Stomach (tissue), 9 donors: Measurements from ENCODE around the gene GLP2R. TPM values are rescaled to one million over a fixed set of nuclear protein-coding genes. Genes with fewer than 3 reads are reported as not detected.
"Not testable (repeated sequence)": the region's sequence is repeated elsewhere in the genome, so short reads cannot be mapped to it uniquely, and the experiment has no call there.

Experiments
- DNase-seq, 2 donors: peaks; one replicate each; pipeline versions ENCODE4 v3.0.0 to v3.0.0-alpha.2; 2013 to 2019
- H3K27ac ChIP-seq, 5 donors: fragments of 200-600 bp in 4 of 5; sonication (generic) in 4 of 5; one replicate each; pipeline ENCODE4 v1.5.1; 2013 to 2019; ENCODE audit warnings: mild to moderate bottlenecking in 1 of 5, moderate library complexity in 1 of 5
- H3K27me3 ChIP-seq, 3 donors: fragments of 200-600 bp; sonication (generic); one replicate each; pipeline ENCODE4 v1.5.1; 2017 to 2019; ENCODE audit warnings: mixed run types in 1 of 3
- H3K36me3 ChIP-seq, 4 donors: fragments of 200-600 bp; sonication (generic); 1 replicate in 3 of 4; 2 replicates in 1 of 4; pipeline ENCODE4 v1.5.1; 2016 to 2019
- H3K4me1 ChIP-seq, 4 donors: fragments of 200-600 bp; sonication (generic); one replicate each; pipeline ENCODE4 v1.5.1; 2016 to 2019
- H3K4me3 ChIP-seq, 4 donors: fragments of 200-600 bp; sonication (generic) in 3 of 4; one replicate each; pipeline ENCODE4 v1.5.1; 2016 to 2019; ENCODE audit warnings: mild to moderate bottlenecking in 1 of 4
- H3K9me3 ChIP-seq, 4 donors: fragments of 200-600 bp; sonication (generic); one replicate each; pipeline ENCODE4 v1.5.1; 2016 to 2019
- CTCF ChIP-seq, 7 experiments: fragments of 450-650 bp in 4 of 7; fragments of 200-600 bp in 3 of 7; sonication (generic) in 3 of 7; IDR thresholded peaks; one replicate each; pipeline ENCODE4 v1.5.1; 2016 to 2019; ENCODE audit warnings: antibody characterized with exemption in 7 of 7, control low read depth in 2 of 7, mild to moderate bottlenecking in 1 of 7
- EP300 ChIP-seq: sonication (generic); formaldehyde crosslinking; IDR thresholded peaks from one replicate; pipeline ENCODE4 v1.6.1; 2017; ENCODE audit warnings: antibody characterized with exemption
- POLR2A ChIP-seq, 4 donors: fragments of 450-650 bp; IDR thresholded peaks; one replicate each; pipeline ENCODE4 v1.6.1; 2016; ENCODE audit warnings: antibody characterized with exemption in 4 of 4, control low read depth in 2 of 4, mild to moderate bottlenecking in 1 of 4, moderate library complexity in 1 of 4
- POLR2AphosphoS5 ChIP-seq, 3 donors: sonication (generic); formaldehyde crosslinking; IDR thresholded peaks; one replicate each; pipeline ENCODE4 v1.6.1; 2016; ENCODE audit warnings: antibody characterized with exemption in 3 of 3
- WGBS, 5 donors: extraction: QIAGEN DNeasy Blood & Tissue Kit in 3 of 5; methylation state at CpG; one replicate each; pipeline versions ENCODE4 v1.1.5 to v1.1.7; 2013 to 2018; 5-methylcytosine and 5-hydroxymethylcytosine counted together
- intact Hi-C: fragments of 100-400 bp; cut with DNase I; formaldehyde crosslinking; loops from one replicate; pipeline ENCODE4 v1.15.1; 2023; ENCODE audit warnings: low total_unique reads
- polyA plus RNA-seq, 3 donors: library from polyadenylated mRNA; stranded (reverse); fragments of 200-250 nt; gene quantifications; one replicate each; pipeline ENCODE4 v1.2.3, GENCODE V29; 2013
- total RNA-seq, 5 donors: library from RNA; depleted of rRNA; stranded (reverse); fragments of >200 nt; gene quantifications; one replicate each; pipeline versions ENCODE4 v1.1.0 to v1.2.3, GENCODE V29; 2014 to 2016
- donor health status: healthy with polysubstance abuse.
- donor health status: Bipolar disorder and iron deficiency.
- donor health status: healthy.

The GLP2R gene
- total and polyA plus RNA-seq, 8 donors, result 0.40 to 15.4 (median 5.8) TPM

GRCh38 chr17:9918804-9919352 lies 93.2 kb downstream of the GLP2R start:
- Histone ChIP-seq H3K27ac (no peak overlapping the region), H3K27me3 (no peaks in the 10 kb centered on the region), H3K9me3 (no peaks in the 10 kb centered on the region), H3K4me1 (no peaks in the 10 kb centered on the region), H3K36me3 (peaks cover 0 to 67% (median 37%) of the 10 kb centered on the region in 4 donors), H3K4me3 (no peak overlapping the region)
- TF ChIP-seq POLR2AphosphoS5 (IDR thresholded peaks at IDR 0.05), result no peak
- no peak for TF ChIP-seq POLR2A (IDR thresholded peaks at IDR 0.05)
- TF ChIP-seq CTCF (IDR thresholded peaks at IDR 0.05), result no peak
- TF ChIP-seq EP300, result no peak
- WGBS, 5 donors, result 71 to 82% (median 76%) methylated on average over 5 of the region's 5 CpGs
- no peak for DNase-seq
- intact Hi-C loops, result no loop called here

DNA sequence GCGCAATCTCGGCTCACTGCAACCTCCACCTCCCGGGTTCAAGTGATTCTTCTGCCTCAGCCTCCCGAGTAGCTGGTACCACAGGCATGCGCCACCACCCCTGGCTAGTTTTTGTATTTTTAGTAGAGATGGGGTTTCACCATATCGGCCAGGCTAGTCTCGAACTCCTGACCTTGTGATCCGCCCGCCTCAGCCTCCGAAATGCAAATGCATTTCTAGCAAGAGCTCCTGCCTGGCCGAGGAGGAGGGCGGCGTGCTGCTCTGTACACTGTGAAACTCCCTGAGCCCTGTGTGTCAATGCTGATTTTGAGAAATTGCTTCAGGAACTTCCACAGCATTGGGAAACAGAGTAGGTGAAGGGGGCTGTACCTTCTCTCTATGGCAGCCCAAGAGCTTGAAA lies 95.5 kb downstream of the GLP2R start:
- H3K27ac ChIP-seq, H3K4me1 ChIP-seq, H3K9me3 ChIP-seq, intact Hi-C loops, H3K27me3 ChIP-seq, H3K4me3 ChIP-seq, DNase-seq: not testable (repeated sequence)
- 82 to 92% (median 87%) methylated on average over 13 of the region's 13 CpGs for WGBS, 5 donors
- peaks cover 0 to 61% (median 30%) of the 10 kb centered on the region in 4 donors for H3K36me3 ChIP-seq

GRCh38 chr17:9922012-9922848 lies 96.5 kb downstream of the GLP2R start:
- no peaks in the 10 kb centered on the region for H3K27me3 ChIP-seq
- no peaks in the 10 kb centered on the region for H3K9me3 ChIP-seq
- intact Hi-C loops, result no loop called here
- no peak overlapping the region for H3K4me3 ChIP-seq
- 91 to 96% (median 94%) methylated on average over 14 of the region's 14 CpGs for WGBS, 5 donors
- H3K4me1 ChIP-seq, result peaks cover 0 to 5% (median 0%) of the 10 kb centered on the region in 4 donors
- no peak overlapping the region for H3K27ac ChIP-seq
- TF ChIP-seq EP300 (no peak), POLR2A (IDR thresholded peaks at IDR 0.05) (no peak), POLR2AphosphoS5 (IDR thresholded peaks at IDR 0.05) (no peak), CTCF (IDR thresholded peaks at IDR 0.05) (no peak)
- H3K36me3 ChIP-seq, result peaks cover 0 to 56% (median 22%) of the 10 kb centered on the region in 4 donors
- DNase-seq, result no peak

DNA sequence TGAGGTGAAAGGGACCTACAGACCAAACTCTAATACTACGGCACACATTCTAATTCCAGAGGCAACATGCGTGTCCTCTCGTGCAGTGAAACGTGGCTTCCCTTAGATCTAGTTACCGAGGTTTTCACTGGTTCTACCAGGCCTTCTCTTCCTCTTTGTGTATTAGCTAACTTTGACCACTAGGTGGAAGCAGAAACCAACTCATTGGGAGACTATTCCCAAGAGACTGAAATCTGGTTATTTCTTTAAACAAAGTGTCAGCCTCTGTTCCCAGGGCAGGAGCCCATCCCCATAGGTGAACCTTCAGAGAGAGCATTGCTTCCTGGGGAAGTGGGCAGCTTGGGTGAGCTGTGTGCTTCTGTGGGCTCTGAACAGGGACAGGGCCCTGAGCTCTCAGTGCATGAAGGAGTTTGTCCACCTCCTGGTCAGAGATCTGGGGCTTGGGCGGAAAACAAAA lies 99.0 kb downstream of the GLP2R start:
- peak in 5 of 7 experiments; percentile 43 to 85 (median 80) for TF ChIP-seq CTCF (IDR thresholded peaks at IDR 0.05)
- no peak for TF ChIP-seq POLR2A (IDR thresholded peaks at IDR 0.05)
- TF ChIP-seq EP300, result no peak
- 17 to 19% (median 18%) methylated on average over 6 of the region's 6 CpGs for WGBS, 5 donors
- Histone ChIP-seq H3K4me1 (peaks cover 0 to 5% (median 2%) of the 10 kb centered on the region in 4 donors), H3K36me3 (peaks cover 0 to 31% (median 6%) of the 10 kb centered on the region in 4 donors), H3K27ac (no peak overlapping the region), H3K27me3 (no peaks in the 10 kb centered on the region), H3K4me3 (no peak overlapping the region), H3K9me3 (no peaks in the 10 kb centered on the region)
- DNase-seq, result peak in 1 of 2 donors; percentile 88
- intact Hi-C loops, result no loop called here

DNA sequence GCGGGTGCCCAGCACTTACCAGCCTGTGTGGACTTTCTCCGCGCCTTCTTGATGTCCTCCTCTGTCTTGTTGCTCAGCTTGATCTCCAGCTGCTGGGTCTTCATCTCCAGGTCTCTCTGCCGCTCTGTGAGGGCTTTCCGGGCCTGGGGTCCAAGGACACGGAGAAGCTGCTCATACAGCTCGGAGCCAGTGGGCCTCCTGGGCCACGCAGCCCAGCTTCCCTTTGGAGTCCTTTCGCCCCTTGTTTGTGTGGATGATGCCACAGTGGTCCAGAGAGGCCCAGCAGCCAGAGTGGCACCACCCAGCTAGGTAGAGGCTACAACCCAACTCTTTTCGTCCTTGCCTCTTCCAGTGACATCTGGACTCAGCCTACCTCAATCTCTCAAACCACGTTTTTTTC lies 99.7 kb downstream of the GLP2R start:
- H3K27ac ChIP-seq, result no peak overlapping the region
- no peak for DNase-seq
- TF ChIP-seq POLR2A (IDR thresholded peaks at IDR 0.05) (no peak), POLR2AphosphoS5 (IDR thresholded peaks at IDR 0.05) (no peak), CTCF (IDR thresholded peaks at IDR 0.05) (no peak), EP300 (no peak)
- H3K4me3 ChIP-seq, result no peak overlapping the region
- 86 to 89% (median 88%) methylated on average over 11 of the region's 11 CpGs for WGBS, 5 donors
- H3K9me3 ChIP-seq, result no peaks in the 10 kb centered on the region
- H3K4me1 ChIP-seq, result peaks cover 0 to 5% (median 2%) of the 10 kb centered on the region in 4 donors
- H3K36me3 ChIP-seq, result peaks cover 0 to 25% (median 5%) of the 10 kb centered on the region in 4 donors
- intact Hi-C loops, result no loop called here
- H3K27me3 ChIP-seq, result no peaks in the 10 kb centered on the region
